Fibroblast of mammary gland (primary cell): Measurements from ENCODE around the gene TUBGCP6.

Experiments
- DNase-seq: peaks from one replicate; pipeline ENCODE4 v3.0.0-alpha.2; 2010; ENCODE audit warnings: low read depth
- H3K4me3 ChIP-seq: 2 replicates; pipeline ENCODE4 v1.5.1; 2011; ENCODE audit warnings: low read depth, mild to moderate bottlenecking, low read length, moderate library complexity; ENCODE audit not compliant: control insufficient read depth
- TF ChIP-seq, protein P1 (sequence below): conservative IDR thresholded peaks from 2 replicates; pipeline ENCODE4 v1.5.1; 2011; ENCODE audit warnings: low read depth, low read length, inconsistent platforms; ENCODE audit not compliant: control insufficient read depth, insufficient read depth

The TUBGCP6 gene

DNA sequence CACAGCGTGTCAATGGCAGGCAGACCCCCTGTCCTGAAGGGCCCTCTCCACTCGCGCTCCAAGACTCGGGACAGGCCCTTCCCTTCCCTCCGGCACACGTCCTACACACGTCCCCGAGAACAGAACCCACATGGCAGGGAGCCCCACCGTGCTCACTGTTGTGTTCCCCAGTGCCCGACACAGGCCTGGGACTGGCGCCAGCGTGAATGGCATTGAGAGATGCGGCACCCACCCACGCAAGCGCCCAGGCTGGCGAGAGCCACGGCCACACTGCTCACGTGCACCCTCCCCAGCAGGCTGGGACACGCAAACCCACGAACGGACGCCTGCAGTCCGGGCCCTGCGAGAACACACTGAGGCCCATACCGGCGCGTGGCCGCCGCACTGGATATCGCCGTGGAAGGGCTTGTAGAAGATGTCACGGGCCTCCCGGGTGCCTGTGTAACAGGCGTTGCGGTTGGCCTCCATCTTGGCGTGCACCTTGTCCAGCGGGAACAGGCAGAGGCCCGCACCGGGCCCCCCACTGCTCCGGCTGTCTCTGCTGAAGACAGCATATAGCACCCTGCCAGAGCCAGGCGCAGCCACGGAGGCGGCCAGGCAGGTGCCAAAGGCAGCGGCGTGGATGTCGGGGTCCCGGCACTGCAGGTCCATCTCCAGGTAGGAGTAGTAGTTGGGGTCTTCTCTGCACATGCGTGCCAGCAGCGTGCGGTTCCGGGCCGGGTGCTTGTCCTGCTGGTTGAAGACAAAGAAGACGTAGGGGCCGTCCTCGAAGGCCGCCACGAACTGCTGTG, 44.5 kb upstream of the TUBGCP6 start:
- H3K4me3 ChIP-seq, result no peak overlapping the region
- no peak for DNase-seq
- TF ChIP-seq, protein P1, sequence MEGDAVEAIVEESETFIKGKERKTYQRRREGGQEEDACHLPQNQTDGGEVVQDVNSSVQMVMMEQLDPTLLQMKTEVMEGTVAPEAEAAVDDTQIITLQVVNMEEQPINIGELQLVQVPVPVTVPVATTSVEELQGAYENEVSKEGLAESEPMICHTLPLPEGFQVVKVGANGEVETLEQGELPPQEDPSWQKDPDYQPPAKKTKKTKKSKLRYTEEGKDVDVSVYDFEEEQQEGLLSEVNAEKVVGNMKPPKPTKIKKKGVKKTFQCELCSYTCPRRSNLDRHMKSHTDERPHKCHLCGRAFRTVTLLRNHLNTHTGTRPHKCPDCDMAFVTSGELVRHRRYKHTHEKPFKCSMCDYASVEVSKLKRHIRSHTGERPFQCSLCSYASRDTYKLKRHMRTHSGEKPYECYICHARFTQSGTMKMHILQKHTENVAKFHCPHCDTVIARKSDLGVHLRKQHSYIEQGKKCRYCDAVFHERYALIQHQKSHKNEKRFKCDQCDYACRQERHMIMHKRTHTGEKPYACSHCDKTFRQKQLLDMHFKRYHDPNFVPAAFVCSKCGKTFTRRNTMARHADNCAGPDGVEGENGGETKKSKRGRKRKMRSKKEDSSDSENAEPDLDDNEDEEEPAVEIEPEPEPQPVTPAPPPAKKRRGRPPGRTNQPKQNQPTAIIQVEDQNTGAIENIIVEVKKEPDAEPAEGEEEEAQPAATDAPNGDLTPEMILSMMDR, result no peak

DNA sequence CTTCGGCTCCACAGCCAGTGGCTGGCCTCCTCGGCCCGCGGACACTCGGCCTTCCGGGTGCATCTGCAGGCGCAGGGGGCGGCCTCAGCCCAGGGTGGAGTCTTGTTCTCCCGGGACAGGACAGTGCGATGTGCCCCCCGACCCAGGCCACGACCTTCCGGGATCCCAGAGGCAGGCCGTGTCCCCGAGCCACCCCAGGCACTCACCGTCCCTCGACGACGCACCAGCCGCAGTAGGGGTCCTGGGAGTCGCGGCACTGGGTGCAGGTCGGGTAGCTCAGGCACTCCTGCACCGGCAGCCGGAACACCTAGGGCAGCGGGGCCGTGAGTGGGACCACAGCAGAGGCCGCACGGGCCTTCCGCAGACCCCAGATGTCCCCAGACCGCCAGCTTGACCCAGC, 42.9 kb upstream of the TUBGCP6 start:
- TF ChIP-seq, protein P1, result no peak
- no peak for DNase-seq
- no peak overlapping the region for H3K4me3 ChIP-seq

DNA sequence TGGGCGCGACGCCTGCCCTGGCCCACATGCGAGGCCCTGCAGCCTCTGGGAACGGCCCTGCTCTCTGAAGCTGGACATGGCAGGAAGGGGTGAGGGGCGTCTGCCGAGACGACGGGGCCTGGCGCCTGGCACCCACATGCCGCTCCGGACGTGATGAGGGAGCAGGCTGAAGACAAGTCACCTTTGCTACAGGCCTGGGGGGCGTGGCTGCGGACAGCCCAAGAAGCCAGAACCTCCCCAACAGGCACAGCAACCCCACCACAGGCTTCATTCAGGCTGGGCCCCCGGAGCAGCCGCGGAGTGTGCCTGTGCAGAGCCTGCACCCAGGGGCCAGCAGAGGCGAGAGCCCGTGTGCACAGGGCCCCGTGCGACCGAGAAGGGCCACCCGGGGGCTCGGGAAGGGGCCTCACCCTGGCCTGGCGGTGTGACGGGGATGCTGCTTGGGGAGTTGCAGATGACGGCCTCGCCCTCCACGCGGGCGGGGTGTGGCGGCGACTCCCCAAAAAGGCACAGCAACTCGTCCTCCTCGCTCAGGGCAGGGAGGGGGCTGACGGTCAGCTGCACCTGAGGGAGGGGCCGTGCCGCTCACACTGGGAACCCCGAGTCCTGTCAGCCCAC, 42.0 kb upstream of the TUBGCP6 start:
- no peak overlapping the region for H3K4me3 ChIP-seq
- TF ChIP-seq, protein P1, result no peak
- no peak for DNase-seq

DNA sequence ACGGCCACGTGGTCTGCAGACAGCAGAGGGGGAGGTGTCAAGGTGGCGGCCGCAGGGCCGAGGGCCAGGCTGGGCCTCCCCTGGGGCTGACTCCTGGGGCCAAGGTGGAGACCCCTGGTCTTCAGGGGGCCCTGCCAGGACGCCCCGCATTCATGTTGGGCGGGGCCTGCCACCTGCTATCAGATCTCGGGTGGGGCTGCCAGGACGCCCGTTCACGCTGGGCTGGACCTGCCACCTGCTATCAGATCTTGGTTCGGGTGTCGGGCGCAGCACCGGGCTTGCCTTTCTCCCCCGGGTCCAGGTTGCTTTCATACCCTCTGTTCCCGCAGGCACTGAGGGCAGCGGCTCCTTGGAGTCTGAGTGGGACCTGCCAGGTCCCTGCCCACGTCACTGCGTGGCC, 41.5 kb upstream of the TUBGCP6 start:
- no peak for DNase-seq
- TF ChIP-seq, protein P1, result no peak

DNA sequence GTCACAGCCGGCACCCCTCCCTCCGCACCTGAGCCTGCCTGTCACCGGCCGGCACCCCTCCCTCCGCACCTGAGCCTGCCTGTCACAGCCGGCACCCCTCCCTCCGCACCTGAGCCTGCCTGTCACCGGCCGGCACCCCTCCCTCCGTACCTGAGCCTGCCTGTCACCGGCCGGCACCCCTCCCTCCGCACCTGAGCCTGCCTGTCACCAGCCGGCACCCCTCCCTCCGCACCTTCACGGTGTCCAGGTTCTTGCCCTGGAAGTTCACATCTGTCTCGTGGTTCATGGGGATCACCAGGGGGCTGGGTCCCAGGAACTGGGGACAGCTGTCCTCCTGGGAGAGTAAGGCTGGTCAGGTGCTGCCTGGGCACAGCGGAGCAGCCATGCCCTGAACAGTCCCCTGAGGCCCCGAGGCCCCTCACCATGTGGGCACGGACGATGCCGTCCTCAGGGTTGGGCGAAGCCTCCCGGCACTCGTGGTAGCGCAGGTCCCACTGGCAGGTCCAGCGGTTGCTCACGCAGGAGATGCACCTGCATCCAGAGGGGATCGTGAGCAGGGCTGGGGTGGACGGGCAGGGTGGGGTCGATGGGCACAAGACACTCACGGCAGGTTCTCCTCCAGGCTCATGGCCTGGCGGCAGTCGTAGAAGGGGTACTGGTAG, 40.9 kb upstream of the TUBGCP6 start:
- no peak for DNase-seq
- H3K4me3 ChIP-seq, result no peak overlapping the region
- TF ChIP-seq, protein P1, result no peak

More for the DNA sequence above, 41.5 kb upstream of the TUBGCP6 start:
- no peak overlapping the region for H3K4me3 ChIP-seq

DNA sequence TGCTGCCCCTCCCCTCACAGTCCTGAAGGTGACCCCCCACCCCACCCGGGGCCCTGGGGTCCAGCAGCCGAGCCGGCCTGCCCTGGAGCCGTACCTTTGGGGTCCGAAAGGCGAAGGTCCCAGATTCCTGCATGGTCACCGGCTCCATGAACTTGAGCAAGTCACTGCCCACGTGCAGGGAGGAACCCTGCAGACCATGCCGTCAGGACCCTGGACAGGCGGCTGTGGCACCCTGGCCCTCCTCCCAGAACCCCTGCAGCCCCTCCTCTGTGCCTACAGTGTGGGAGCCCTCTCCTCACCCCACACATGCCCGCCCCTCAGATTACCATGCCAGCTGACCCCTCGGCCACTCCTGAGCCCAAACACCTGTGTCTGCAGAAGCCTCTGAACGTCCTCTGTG, 39.7 kb upstream of the TUBGCP6 start:
- DNase-seq, result no peak
- TF ChIP-seq, protein P1, result no peak
- no peak overlapping the region for H3K4me3 ChIP-seq
